Kidney tubule cell (primary cell): ENCODE measurements around the gene ZNF263.

Experiments
- DNase-seq: peaks from one replicate; pipeline ENCODE4 v3.0.0-alpha.2; 2018; ENCODE audit warnings: low spot score

The ZNF263 gene

DNA sequence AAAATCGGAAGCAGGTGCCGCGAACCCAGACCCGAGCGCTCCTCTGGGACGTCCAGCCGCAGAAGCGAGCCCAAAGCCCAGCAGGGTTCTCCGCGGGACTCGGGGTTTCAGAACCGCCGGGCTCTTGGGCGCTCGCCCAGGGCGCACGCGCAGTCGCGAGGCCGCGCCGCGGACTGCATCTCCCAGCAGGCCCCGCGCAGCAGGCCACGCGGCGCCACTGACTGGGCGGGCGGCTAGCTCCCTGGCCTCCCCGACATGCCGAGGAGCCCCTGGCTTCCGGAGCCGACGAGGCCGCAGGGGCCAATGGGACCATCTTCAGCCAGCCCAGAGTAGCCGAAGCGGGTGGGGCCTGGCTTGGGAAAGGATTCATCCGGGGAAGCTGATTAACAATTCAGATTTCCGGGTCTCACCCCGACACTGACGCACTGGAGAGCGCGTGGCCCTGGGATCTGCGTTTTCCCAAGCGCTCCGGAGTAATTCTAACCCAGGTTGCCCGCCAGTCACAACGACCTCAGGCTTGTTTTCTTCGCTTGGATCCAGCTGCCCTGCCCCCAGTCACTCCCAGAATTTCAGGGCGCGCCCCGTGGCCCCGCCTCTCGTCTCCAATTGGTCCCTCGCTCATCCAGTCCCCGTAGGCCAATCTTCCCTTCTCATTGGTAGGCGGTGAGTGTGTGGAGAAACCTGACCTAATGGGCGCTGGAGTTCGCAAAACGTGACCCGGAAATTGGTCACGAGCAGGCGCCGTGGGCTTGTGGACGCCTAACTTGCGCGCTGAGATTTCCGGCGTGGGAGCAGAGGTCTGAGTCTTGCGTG is at the start of gene ZNF263:
Gene ZNF263, plus strand, starts transcription at position 762 of the 813 bp plus-strand sequence. CDS start 328 bp downstream, outside the sequence.
- peak; percentile 98 for DNase-seq

DNA sequence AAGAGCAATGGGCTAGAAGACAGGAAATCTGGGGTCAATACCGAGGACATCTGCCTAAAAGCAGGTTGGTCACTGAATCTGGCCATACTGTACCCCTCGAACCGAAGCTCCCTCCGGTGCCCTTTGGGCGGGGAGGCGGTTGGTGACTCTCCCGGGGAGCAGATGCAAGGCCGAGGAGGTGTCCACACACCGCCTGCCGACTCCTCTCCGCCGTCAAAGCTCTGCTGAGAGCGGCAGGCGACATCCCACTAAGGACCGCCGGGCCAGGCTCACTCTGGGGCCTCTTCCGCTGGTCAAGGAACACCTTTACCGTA is 48.8 kb upstream of the ZNF263 start:
- DNase-seq, result no peak

DNA sequence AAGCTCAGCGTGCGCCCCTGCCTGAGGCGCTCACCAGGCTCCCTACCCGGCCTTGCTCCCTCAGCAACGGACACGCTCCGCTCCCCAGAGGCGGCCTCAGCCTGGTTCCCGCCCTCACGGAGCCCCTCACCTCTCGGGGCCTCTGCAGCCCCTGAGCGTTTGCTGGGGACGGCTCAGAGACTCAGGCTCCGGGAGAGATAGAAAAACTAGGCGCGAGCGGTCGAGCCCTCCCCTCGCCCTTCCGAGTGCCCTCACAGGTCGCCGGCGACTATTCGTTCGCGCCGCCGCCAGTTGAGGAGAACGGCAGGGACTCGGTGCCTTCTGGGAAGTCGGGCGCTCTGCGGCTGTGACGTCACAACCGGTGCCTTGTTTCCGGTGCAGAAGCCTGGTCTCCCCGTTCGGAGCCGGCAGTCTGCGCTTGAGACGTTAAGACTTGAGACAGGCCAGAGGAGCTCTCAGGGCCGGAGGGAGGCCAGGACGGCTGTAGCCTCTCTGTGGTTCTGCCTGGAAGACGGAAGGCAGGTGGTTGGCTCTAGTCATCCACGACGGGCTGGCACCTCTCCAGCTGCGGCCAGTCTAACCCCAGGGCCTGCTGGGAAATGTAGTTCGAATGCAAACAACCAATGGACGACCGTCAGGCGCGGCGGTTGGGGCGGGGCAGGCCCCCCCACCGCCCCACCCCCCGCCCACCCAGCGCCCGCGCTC is 48.3 kb upstream of the ZNF263 start, which contains the start of gene ZNF200:
Gene ZNF200, minus strand, starts transcription at position 302 of the 705 bp plus-strand sequence. CDS start 1,403 bp downstream, outside the sequence.
- DNase-seq, result peak; percentile 94

DNA sequence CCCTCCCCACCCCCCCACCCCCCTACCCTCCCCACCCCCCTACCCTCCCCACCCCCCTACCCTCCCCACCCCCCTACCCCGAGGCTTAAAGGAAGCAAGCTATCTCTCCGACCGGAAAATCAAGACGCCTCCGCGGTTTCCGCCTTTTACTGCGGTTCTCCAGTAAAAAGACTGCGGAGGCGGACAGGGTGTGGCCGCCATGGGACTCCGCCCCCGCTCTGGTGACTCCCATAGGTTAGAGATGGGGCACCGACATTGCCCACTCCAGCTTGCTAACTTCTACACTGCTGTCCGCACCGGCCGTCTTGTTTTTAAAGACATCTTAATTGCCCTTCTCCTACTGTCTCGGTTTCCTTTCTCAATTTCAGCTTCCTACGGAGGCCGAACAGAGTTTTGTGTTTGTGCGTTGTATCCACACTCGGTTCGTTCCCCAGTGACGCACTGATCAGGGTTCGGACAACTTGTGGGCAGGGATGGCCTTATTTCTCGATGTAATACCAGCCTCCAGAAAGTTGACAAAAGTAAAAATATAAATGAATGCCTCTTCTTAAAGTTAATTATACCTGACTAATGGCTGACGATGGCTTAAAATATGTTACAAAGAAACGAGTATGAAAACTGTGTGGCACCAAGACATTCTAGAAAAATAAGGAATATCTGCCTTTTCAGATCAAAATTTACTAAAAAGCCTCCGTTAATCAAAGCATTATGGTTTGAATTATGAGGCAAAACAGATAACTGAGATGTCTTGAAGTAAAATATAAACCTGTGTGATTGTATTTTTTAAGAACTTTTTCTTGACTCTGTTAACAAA is 47.2 kb upstream of the ZNF263 start:
- DNase-seq, result no peak

DNA sequence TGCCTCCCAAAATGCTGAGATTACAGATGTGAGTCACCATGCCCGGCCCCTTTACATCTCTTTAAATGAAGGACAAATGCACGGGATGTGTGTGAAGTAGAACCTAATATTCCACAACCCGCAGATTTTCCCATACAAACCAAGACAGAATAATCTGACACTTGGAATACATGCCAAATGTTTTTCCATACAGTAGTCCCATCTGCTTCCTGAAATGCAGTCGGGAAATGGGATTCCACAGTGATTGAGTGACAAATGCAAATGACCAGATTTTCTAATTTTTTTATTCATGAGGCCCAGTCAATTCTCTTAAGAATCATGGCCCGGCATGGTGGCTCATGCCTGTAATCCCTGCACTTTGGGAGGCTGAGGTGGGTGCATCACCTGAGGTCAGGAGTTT is 41.5 kb upstream of the ZNF263 start:
- no peak for DNase-seq

DNA sequence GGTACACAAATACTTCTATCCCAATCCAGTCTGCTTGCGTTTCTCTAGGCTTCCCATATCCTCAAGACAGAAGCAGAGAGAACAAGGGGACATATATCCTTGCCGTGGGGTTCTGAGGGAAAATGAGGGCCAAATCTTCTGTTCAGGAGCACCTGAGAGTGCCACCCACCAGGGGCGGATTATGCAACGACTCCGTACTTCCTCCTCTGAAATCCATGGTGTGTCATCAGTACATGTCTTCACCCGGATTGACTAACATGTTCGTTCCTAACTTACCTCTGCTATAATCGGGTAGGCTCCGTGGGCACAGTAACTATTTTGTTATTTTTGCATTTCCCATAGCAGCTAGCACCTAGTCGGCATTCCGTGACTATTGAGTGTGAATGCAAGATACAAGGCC is 40.6 kb upstream of the ZNF263 start:
- DNase-seq, result no peak

DNA sequence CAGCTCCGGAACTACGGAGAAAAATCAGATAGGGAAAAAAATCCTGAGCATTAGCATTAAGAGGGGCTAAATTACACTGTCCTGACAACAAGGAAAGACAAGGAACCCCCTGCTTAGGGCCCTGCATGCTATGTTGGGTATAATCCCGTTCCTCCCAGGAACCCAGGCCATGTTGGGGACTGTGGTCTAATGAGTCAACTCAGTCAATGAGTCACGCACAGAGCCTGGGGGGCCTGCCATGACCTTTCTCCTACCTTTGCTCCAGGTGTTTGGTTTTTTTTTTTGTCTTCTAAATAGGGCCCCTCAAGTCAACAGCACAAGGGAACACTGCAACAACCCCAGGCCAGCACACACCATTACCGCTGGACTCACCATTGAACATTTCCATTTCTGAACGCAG is 39.4 kb upstream of the ZNF263 start:
- peak; percentile 10 for DNase-seq

DNA sequence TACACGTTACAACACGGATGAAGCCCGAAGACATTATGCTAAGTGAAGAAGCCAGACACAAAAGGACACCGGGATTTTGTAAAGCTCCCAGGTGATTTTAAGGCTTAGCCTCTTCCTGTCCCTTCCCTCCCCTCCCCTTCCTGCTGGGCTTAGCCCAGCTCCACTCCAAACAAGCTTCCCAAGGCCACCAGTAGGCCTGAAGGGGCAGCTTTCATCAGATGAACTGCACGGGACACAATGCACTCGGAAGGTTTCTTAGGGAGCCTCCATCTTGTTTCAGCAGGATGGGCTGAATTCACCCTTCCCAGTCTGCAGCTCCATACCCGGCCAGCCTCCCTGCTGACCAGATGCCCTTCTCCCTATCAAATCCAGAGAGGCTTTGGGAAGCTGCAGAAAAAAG is 37.3 kb upstream of the ZNF263 start:
- no peak for DNase-seq

DNA sequence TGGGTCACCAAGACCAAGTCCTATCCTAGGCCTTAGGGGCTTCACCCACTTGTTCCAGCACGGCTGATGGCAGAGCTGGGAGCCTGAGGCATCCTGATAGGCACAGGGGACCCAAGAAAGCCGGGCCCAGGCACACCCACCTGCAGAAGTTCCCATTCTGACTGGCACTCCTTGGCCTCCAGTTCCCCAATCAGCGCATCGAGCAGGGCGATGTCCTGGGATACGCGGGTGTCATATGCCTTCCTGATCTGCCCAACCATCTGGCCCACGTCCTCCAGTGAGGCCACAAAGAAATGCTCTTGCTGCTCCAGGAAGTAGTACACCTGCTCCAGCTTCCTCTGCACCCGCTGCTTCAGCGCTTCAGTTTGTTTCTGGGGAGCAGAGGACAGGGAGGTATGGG is 36.4 kb upstream of the ZNF263 start:
- DNase-seq, result no peak

DNA sequence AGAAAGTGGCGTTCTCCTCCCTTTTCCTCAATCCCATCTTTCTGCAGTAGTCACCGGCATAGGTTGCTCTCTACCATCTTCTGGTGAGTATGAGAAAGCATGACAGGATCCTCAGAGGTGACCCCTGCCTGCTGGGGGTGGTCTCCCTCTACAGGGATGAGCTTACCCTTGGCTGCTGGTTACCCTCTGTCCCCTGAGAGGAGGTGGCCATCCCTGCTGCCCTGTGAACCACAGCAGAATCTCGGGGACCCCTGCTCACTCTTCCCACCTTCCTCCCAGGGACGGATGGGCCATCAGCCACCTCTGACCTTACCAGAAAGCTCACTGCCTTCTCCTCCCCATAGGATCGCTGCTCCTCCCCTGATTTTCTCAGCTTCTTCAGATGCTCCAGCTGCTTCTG is 34.7 kb upstream of the ZNF263 start:
- no peak for DNase-seq

DNA sequence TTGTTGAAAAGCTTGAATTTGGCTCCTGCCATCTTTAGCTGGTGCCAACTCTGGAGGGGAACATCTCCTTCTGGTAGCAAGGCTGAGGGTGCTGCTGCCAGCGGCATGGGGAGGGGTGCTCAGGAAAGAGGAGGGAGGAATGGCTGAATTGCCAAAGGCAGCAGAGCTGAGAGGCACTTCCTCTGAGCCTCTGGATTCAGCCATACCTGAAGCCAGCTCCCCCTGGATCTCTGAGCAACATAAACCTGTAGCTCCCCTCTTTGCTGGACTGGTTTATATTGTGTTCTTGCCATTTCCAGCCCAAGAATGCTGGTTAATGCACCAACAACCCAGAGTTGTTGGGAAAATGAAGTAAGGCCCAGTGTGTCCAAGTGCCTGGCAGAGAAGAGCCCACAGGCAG is 34.3 kb upstream of the ZNF263 start:
- DNase-seq, result no peak

DNA sequence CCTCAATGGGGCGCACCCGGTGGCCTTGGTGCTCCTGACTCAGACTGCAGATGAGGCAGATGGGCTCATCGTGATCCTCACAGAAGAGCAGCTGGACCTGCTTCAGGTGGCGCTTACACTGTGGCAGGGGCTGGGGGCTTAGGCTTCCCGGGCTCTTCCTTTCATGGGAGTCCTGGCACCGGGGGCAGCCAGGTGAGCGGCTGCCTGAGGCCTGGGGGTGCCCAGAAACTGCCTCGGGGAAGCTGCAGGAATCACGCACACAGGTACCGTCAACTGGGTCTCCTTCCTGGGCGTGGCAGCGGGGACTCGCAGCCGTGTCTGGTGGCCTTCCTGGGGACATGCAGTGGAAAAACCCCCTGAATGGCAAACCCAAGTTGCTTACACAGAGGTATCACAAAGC is 33.8 kb upstream of the ZNF263 start:
- no peak for DNase-seq

DNA sequence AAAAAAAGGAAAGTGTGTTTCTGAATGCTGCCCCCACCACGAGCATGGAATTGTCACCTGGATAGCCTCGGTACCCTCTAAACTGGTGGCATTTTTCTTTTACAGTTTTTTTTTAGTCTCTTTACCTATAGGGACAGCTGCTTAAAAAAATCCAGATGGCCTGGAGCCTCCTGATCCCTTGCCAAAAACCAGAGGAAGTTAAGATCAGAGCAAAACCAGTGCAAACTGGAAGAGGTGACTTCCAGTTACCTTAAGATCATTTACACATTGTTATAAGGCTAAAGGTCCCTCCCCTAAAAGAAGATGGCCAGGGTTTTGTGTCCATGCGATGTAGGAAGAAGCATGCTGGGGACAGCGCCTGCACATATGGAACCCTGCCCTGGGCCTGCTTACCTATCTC is 30.3 kb upstream of the ZNF263 start:
- no peak for DNase-seq

DNA sequence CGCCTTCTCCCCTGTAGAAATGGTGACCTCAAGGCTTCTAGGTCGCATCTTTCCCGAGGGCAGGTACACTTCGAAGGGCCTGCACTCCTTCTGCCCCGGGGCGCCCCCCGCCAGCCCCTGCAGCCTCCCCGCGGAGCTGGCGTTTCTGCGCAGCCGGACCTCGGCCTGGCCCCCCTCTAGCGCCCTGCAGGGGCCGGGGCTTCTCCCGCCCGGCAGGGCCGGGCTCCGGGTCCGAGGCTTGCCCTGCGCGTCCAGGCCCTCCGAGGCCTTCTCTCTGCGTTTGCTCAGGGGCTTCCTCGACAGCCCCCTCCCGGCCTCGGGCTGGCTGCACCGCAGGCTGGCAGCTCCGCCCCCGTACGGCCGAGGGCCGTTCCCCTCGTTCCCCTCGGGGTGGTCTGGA is 29.0 kb upstream of the ZNF263 start:
- DNase-seq, result no peak

DNA sequence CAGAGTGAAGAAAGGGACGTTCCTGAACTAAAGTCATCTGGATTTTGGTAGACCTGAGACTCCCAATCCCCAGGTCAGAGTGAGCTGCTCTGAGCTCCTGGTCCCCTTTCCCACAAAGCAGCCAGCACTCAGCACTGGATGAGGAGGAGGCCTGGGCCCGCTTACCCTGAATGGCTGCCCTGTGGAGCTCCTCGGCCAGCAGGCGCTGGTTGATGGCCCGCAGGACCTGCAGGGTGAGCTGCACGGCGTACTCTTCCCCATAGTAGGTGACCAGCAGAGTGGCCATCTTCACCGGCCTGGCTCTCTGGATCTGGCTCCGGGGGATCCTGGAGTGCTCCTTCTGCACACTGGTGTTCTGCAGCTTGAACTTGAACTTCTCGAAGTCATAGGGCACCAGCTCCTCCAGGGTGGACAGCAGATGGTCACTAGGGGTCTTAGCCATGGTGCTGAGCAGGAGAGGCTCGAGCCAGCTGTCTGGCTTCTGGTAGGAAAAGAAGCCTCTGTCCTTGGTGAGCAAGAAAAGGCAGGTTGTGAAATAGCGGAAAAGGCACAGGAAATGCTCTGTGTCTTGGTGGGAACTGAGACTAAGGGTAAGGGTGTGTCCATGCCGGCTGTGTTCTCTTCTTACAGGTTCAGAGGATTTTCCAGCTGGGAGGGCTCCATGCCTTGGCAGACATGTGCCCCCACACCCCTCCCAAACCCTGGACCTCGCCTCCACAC is 27.0 kb upstream of the ZNF263 start, which contains the start of gene MEFV:
Gene MEFV, minus strand, starts transcription at position 488 of the 720 bp plus-strand sequence. Its CDS starts 46 bp downstream, at position 442.
- peak; percentile 32 for DNase-seq

DNA sequence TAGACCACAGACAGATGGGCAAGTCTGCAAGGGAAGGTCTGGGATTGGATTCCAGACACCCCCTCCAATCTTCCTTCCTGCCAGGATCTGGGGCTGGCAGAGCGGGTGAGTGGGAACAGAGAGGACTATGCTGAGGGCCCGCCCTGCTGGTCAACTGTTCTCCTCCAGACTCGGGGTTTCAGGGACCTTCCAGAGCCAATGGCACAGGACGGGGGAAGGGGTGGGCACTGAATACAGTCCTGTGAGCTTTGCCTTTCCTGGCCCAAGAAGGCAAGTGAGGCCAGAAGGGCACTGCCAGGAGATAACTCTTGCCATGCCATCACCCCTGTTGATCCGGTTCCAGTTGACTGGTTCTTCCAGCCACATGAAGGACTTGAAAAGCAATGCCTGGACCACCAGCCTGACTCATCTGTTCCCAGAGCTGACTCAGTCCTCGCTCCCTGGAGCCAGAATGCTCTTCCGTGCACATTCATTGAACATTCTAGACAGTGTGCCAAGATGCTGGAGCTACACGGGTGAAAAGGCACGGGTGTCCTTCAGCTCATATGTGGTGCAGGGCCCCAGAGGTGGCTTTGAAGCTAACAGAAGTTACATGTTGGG is 26.3 kb upstream of the ZNF263 start:
- peak; percentile 95 for DNase-seq

DNA sequence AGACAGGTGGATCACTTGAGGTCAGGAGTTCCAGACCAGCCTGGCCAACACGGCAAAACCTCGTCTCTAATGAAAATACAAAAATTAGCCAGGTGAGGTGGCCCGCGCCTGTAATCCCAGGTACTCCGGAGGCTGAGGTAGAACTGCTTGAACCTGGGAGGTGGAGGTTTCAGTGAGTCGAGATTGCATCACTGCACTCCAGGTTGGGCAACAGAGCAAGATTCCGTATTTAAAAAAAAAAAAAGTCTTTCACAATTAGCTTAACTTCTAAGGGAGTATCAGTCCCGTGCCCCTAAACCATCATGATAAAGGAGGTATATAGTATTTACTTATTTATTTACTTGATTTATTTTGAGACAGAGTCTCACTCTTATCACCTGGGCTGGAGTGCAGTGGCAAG is 23.5 kb upstream of the ZNF263 start:
- DNase-seq, result no peak

DNA sequence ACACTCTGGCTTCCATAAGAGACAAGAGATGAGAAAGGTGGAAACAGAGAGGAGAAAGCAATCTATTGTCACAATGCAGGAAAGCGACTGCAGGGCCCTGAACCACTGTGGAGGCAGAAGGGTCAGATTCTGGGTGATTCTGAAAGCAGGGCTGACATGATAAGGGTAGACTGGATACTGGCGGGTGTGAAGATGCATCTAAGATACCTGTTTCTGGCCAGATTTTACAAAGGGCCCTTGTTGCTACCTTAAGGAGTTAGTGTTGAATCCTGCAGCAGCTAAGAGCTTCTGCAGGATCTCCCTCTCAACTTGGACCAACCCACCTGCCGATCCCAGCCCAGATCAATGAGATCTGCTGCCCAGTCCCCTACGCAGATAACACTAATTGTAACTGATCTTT is 20.8 kb upstream of the ZNF263 start:
- no peak for DNase-seq

DNA sequence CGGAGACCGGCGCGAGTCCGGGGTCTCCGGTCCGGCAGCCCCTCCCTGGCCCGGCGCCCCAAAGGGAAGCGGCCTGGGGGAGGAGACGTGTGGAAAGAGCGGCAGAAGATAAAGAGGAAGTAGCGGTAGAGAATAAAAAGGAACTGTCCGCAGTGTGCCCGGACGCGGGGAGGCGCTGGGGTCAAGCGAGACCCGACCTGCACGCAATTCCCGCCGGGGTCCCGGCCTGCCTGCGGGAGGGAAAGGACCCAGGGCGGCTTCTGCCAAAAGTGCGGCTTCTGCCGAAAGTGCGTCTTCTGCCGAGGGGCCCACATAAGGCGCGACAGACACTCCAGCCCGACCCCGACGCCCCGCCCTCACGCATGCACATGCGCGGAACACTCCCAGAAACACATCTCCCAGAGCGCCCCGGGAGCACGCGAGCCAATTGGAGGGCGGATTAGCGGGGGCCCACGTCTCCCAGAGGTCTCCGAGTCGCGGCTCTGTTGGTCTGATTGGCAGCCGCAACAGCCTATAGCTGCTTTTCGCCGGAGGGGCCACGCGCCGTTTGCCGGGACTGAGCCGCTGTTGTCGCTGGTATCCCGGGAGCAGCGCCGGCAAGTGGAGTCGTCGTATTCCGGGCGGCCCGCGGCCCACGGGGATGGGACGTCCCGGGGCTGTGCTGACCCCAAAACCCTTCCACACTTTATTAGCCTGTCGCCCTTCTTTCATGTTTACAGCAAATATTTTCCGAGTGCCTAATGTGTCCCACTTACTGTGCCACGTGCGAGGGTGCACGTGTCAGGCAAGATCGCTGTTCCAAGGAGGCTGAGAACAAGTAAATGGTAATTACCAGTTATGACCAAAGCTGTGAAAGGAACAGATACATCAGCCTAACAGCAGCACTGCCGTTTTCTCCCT is 18.9 kb upstream of the ZNF263 start:
- peak; percentile 98 for DNase-seq

DNA sequence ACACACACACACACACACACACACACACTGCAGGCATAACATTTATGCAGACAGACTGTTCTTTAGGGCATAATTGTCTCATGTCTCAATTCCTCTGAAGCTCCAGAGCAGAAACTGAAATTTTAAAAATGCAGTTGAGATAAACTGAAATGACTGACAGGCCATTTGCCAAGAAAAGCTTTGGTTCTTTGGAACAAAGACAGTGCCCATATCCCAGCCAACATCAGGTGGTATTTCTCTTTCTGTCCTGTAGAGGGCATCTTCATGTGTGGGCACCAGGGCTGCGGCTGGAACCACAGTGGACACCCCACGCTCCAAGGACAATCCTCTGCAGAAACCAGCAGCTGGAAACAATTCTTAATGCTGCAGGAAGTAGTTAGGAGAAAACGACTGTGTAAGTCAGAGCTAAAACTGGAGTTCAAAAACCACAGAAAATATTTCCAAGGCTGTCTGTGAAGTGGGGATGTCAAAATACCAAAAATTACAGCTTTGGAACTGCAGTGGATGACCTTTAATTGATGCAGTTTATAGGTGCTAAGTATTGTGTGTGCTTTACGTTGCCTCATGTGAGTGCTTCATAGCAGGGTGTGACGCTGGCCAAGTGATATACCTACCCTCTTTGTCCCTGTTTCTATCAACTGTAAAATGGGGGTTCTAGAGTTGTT is 16.3 kb upstream of the ZNF263 start:
- peak; percentile 46 for DNase-seq
